Ishikawa (cell line): ENCODE results near the gene SIRPB1.

Source experiments
- CEBPB ChIP-seq: IDR thresholded peaks from 2 replicates; pipeline ENCODE4 v1.6.1; 2012
- CREB1 ChIP-seq: IDR thresholded peaks from 2 replicates; pipeline ENCODE4 v1.6.1; 2012; ENCODE audit warnings: low read depth
- EGR1 ChIP-seq: IDR thresholded peaks from 2 replicates; pipeline ENCODE4 v1.6.1; 2012
- EP300 ChIP-seq: IDR thresholded peaks from 2 replicates; pipeline ENCODE4 v1.6.1; 2012; ENCODE audit warnings: borderline replicate concordance
- FOXM1 ChIP-seq: IDR thresholded peaks from 2 replicates; pipeline ENCODE4 v1.6.1; 2012; ENCODE audit warnings: low read depth, borderline replicate concordance
- NFIC ChIP-seq: IDR thresholded peaks from 2 replicates; pipeline ENCODE4 v1.6.1; 2012
- RAD21 ChIP-seq: IDR thresholded peaks from 2 replicates; pipeline ENCODE4 v1.6.1; 2012; ENCODE audit warnings: low read depth
- TAF1 ChIP-seq: IDR thresholded peaks from 2 replicates; pipeline ENCODE4 v1.6.1; 2012; ENCODE audit warnings: low read depth, mild to moderate bottlenecking
- TCF12 ChIP-seq: IDR thresholded peaks from 2 replicates; pipeline ENCODE4 v1.6.1; 2012; ENCODE audit warnings: low read depth
- TEAD4 ChIP-seq: IDR thresholded peaks from 2 replicates; pipeline ENCODE4 v1.6.1; 2012
- USF1 ChIP-seq: IDR thresholded peaks from 2 replicates; pipeline ENCODE4 v1.6.1; 2012
- YY1 ChIP-seq: IDR thresholded peaks from 2 replicates; pipeline ENCODE4 v1.6.1; 2012; ENCODE audit warnings: low read depth
- ZBTB7A ChIP-seq: IDR thresholded peaks from 2 replicates; pipeline ENCODE4 v1.6.1; 2012; ENCODE audit warnings: low read depth
- TF ChIP-seq, protein P1 (sequence below): IDR thresholded peaks from 2 replicates; pipeline ENCODE4 v1.6.1; 2012; ENCODE audit warnings: low read depth, mild to moderate bottlenecking
- TF ChIP-seq, protein P2 (sequence below): IDR thresholded peaks from 2 replicates; pipeline ENCODE4 v1.6.1; 2012

Gene SIRPB1

DNA sequence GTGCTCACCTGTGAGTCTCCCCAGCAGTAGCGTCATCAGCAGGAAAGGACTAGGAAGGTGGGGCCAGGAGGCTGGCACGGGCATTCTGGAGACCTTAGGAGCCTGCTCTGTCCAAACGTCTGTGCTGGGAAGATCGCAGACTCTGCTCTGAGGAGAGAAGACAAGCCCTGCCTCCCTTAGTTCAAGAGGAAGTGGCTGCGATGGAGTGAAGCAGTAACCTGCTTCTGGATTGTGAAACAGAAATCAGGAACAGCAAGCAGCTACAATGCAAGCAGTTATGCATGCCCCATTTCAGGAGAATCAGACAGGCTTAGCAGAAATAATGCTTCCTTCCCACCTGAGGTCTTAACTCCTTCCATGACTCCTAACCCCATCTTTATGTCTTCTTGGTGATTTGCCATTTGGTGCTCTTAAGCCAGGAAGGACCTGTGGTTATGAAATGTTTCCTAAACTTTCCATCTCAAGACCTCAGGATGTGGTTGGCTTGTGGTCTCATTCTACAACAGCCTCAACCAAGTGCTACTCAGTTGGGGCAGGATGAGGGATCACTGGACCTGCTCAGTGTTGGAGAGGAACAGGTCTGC, at the start of gene SIRPB1:
SIRPB1 (minus strand) TSS at position 149 of the 584 bp plus-strand sequence; CDS start at position 84, 65 bp downstream.
- TF ChIP-seq NFIC (no peak), RAD21 (no peak), EGR1 (no peak), TEAD4 (no peak), TCF12 (no peak), FOXM1 (no peak), USF1 (no peak), CREB1 (no peak), TAF1 (no peak)
- TF ChIP-seq, protein P1, sequence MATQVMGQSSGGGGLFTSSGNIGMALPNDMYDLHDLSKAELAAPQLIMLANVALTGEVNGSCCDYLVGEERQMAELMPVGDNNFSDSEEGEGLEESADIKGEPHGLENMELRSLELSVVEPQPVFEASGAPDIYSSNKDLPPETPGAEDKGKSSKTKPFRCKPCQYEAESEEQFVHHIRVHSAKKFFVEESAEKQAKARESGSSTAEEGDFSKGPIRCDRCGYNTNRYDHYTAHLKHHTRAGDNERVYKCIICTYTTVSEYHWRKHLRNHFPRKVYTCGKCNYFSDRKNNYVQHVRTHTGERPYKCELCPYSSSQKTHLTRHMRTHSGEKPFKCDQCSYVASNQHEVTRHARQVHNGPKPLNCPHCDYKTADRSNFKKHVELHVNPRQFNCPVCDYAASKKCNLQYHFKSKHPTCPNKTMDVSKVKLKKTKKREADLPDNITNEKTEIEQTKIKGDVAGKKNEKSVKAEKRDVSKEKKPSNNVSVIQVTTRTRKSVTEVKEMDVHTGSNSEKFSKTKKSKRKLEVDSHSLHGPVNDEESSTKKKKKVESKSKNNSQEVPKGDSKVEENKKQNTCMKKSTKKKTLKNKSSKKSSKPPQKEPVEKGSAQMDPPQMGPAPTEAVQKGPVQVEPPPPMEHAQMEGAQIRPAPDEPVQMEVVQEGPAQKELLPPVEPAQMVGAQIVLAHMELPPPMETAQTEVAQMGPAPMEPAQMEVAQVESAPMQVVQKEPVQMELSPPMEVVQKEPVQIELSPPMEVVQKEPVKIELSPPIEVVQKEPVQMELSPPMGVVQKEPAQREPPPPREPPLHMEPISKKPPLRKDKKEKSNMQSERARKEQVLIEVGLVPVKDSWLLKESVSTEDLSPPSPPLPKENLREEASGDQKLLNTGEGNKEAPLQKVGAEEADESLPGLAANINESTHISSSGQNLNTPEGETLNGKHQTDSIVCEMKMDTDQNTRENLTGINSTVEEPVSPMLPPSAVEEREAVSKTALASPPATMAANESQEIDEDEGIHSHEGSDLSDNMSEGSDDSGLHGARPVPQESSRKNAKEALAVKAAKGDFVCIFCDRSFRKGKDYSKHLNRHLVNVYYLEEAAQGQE, result no peak

DNA sequence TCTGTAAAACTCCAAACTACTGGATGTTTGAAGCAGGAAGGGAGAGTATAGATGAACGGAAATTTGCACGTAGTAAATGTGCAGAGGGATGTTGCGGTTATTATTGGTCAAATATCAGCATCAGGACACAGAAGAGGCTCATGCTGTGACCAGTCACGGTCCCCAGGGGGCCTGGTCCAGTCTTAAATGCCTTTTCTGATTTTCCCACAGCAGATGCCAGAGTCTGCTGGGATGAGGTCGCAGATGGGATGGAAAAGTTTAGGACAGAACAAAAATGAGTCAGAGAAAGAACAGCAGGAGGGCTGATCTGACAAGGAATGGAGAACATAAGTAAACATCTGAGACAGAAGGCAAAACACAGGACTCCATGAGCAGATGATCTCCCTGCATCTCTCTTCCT, 49.5 kb upstream of the SIRPB1 start:
- TF ChIP-seq EP300 (no peak), ZBTB7A (no peak), RAD21 (no peak), CREB1 (no peak), USF1 (no peak), FOXM1 (no peak), CEBPB (no peak), TCF12 (no peak)
- TF ChIP-seq, protein P1, result no peak
- TF ChIP-seq, protein P2, sequence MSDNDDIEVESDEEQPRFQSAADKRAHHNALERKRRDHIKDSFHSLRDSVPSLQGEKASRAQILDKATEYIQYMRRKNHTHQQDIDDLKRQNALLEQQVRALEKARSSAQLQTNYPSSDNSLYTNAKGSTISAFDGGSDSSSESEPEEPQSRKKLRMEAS, result no peak

DNA sequence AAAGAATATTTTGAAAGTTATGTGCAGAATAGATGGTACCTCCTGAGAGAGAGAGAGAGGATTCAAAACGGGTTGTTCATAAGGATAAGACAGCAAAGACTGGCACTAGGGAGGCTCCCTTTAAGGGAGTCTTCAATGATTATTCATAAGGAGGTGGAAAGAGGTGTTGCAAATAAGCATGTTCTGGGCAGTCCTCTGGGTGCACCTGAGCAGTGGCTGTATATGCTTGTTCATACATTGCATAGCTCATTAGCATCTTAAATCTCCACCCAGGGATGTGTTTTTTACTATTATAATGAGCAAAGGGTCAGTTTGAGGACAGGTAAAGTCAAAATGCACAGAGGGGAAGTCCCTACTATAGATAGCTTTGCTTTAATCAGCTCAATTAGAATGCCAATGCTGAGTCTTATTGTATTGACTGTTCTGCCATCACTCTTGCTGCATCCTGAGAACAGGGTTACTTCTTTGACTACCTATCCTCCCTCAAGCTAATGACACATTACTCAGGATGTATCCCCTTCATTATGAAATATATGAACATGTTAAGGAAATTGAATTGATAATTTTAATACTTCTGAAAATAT, 47.8 kb upstream of the SIRPB1 start:
- TF ChIP-seq NFIC, result no peak
- TF ChIP-seq FOXM1, result no peak
- no peak for TF ChIP-seq TCF12
- TF ChIP-seq CREB1, result no peak
- TF ChIP-seq USF1, result no peak
- no peak for TF ChIP-seq EGR1
- TF ChIP-seq, protein P1, result no peak
- TF ChIP-seq YY1, result no peak
- no peak for TF ChIP-seq RAD21
- TF ChIP-seq TAF1, result no peak

GRCh38 chr20:1666802-1667201, 47.0 kb upstream of the SIRPB1 start:
- no peak for TF ChIP-seq CEBPB
- TF ChIP-seq ZBTB7A, result no peak
- no peak for TF ChIP-seq EGR1
- TF ChIP-seq, protein P2, result no peak
- TF ChIP-seq TEAD4, result no peak
- no peak for TF ChIP-seq YY1
- TF ChIP-seq, protein P1, result no peak
- TF ChIP-seq TAF1, result no peak
- TF ChIP-seq RAD21, result no peak
- no peak for TF ChIP-seq FOXM1
- no peak for TF ChIP-seq TCF12
- no peak for TF ChIP-seq USF1
- no peak for TF ChIP-seq EP300
- no peak for TF ChIP-seq CREB1
